GM21360 (cell line): ENCODE measurements around the gene STX2.

ENCODE experiments used
- ATAC-seq: cut with Tn5 transposase; IDR thresholded peaks from one replicate; pipeline ENCODE4 v1.9.1; 2021; ENCODE audit warnings: mild to moderate bottlenecking, moderate library complexity; ENCODE audit not compliant: unreplicated experiment

Gene STX2

GRCh38 chr12:130831876-130832405 is 7.1 kb downstream of the STX2 start:
- no peak for ATAC-seq

- no peak for ATAC-seq
Measured at GRCh38 chr12:130831246-130831645, 7.8 kb downstream of the STX2 start.

GRCh38 chr12:130830246-130830551 is 8.9 kb downstream of the STX2 start:
- ATAC-seq, result no peak

- ATAC-seq, result no peak
Measured at GRCh38 chr12:130829391-130830245, 9.4 kb downstream of the STX2 start.

- ATAC-seq, result no peak
Measured at GRCh38 chr12:130828895-130829294, 10.2 kb downstream of the STX2 start.

- ATAC-seq, result no peak
Measured at GRCh38 chr12:130827432-130827831, 11.6 kb downstream of the STX2 start.

- ATAC-seq, result no peak
Measured at GRCh38 chr12:130826151-130826801, 12.8 kb downstream of the STX2 start.

GRCh38 chr12:130825771-130826150 is 13.3 kb downstream of the STX2 start:
- no peak for ATAC-seq

GRCh38 chr12:130819681-130820080 is 19.4 kb downstream of the STX2 start:
- ATAC-seq, result no peak

GRCh38 chr12:130818635-130819576 is 20.1 kb downstream of the STX2 start:
- peak; percentile 76 for ATAC-seq

GRCh38 chr12:130818272-130818634 is 20.8 kb downstream of the STX2 start:
- no peak for ATAC-seq

GRCh38 chr12:130817804-130818203 is 21.2 kb downstream of the STX2 start:
- no peak for ATAC-seq

- no peak for ATAC-seq
Measured at GRCh38 chr12:130816097-130816496, 23.0 kb downstream of the STX2 start.

GRCh38 chr12:130815028-130815741 is 23.9 kb downstream of the STX2 start:
- ATAC-seq, result peak; percentile 38

GRCh38 chr12:130813949-130814348 is 25.1 kb downstream of the STX2 start:
- peak; percentile 61 for ATAC-seq

- no peak for ATAC-seq
Measured at GRCh38 chr12:130813436-130813835, 25.6 kb downstream of the STX2 start.

GRCh38 chr12:130809791-130810190 is 29.3 kb downstream of the STX2 start:
- no peak for ATAC-seq

GRCh38 chr12:130807309-130807708 is 31.7 kb downstream of the STX2 start:
- no peak for ATAC-seq

GRCh38 chr12:130806574-130806973 is 32.5 kb downstream of the STX2 start:
- ATAC-seq, result no peak

GRCh38 chr12:130805635-130806034 is 33.4 kb downstream of the STX2 start:
- no peak for ATAC-seq

- no peak for ATAC-seq
Measured at GRCh38 chr12:130804216-130804615, 34.8 kb downstream of the STX2 start.
